RWPE1 (cell line): ENCODE measurements around the gene DTYMK.

Source experiments
- CTCF ChIA-PET: fragments of 350-600 bp; sonication (Branson Sonifier 250); formaldehyde crosslinking; extraction: SDS; loops from one replicate; lab custom pipeline; 2021; lab: Yijun Ruan, JAX
- POLR2A ChIA-PET: fragments of 400-600 bp; formaldehyde crosslinking; extraction: SDS; loops from one replicate; lab custom pipeline; 2020; ENCODE audit warnings: antibody characterized with exemption; ENCODE audit not compliant: low non-redundant PET; lab: Yijun Ruan, JAX
- DNase-seq: peaks from one replicate; pipeline ENCODE4 v3.0.0; 2012; ENCODE audit warnings: low spot score
- H3K27ac ChIP-seq: fragments of 450-650 bp; 2 replicates; pipeline ENCODE4 v1.5.1; 2017
- CTCF ChIP-seq: fragments of 450-650 bp; conservative IDR thresholded peaks from 2 replicates; pipeline ENCODE4 v1.5.1; 2017; ENCODE audit warnings: low read depth, mild to moderate bottlenecking

The DTYMK gene

GRCh38 chr2:241635756-241636155 is 50.9 kb downstream of the DTYMK start:
- POLR2A ChIA-PET, result interaction anchor here (0.7 kb wide), 1 partner anchor 66 kb away, joined by 5 read pairs; the partner anchor contains the start of gene ING5
- H3K27ac ChIP-seq, result peak overlapping the region; percentile 96
- CTCF ChIA-PET, result no interaction called here
- TF ChIP-seq CTCF, result no peak
- DNase-seq, result no peak

DNA sequence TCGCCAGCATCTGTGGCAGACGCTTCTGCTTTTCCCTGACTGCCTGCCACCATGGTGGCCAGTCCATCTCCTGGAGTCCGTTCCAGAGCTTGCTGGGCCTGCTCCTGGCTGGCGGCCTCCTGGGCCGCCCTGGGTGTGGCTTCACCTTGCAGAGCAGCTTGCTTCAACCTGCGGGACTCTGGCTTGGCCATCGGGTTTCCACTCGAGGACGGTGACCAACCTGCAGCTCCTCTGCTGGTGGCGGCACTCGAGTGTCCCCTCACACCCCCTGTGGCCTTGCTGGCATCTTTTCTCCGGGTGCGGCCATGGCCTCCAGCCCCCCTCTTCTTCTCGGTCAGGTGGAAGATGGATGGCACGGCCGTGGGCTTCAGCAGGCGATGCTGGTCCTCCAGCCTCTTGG is 53.1 kb downstream of the DTYMK start:
- CTCF ChIA-PET, result no interaction called here
- DNase-seq, result no peak
- POLR2A ChIA-PET, result no interaction called here
- no peak for TF ChIP-seq CTCF
- no peak overlapping the region for H3K27ac ChIP-seq

DNA sequence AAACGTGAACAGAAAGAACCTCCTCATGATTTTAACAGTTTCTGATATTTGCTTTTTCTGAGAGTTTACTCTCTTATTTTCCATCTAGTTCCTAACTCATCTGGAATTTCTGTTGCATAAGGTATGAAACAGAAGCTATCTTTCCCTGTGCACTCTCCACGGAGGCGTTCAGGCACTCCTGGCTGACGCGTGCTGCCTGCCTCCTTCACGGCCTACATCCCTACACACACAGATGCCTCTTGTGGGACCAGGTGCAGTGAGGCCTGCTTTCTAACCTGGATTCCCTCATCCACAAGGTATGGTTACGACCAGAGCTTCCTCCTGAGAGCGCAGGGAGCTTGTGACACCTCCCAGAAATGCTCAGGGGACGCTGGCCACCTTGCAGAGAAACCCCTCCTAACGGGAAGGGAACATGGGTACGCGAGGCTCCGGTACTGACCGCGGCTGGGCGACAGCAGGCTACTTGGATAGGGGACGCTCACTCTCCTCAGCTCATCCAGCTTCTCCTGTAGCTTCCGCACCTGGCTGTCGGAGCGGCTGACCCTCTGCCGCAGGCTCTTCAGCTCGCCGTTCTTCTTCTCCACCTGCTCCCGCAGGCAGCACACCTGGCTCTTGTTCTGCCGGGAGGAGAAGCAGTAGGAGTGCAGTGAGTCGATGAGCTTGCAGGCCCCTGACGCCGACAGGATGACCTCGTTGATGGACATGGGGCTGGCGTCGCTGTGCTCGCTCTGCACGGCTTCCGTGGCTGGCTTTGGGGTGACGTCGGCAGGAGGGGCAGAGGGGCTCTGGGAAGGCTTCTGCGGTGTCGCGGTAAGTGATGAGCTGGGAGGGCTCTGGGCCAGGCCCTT is 53.9 kb downstream of the DTYMK start:
- ChIA-PET CTCF (interaction anchor here (0.6 kb wide), 1 partner anchor 32 kb away, joined by 4 read pairs; no protein-coding TSS in a partner anchor), POLR2A (no interaction called here)
- DNase-seq, result no peak
- TF ChIP-seq CTCF, result no peak
- no peak overlapping the region for H3K27ac ChIP-seq

- ChIA-PET CTCF (no interaction called here), POLR2A (interaction anchor here (0.7 kb wide), 1 partner anchor 131 kb away, joined by 5 read pairs; no protein-coding TSS in a partner anchor)
- no peak for DNase-seq
- no peak for TF ChIP-seq CTCF
- H3K27ac ChIP-seq, result no peak overlapping the region
Measured at GRCh38 chr2:241629762-241630435, 56.7 kb downstream of the DTYMK start.

DNA sequence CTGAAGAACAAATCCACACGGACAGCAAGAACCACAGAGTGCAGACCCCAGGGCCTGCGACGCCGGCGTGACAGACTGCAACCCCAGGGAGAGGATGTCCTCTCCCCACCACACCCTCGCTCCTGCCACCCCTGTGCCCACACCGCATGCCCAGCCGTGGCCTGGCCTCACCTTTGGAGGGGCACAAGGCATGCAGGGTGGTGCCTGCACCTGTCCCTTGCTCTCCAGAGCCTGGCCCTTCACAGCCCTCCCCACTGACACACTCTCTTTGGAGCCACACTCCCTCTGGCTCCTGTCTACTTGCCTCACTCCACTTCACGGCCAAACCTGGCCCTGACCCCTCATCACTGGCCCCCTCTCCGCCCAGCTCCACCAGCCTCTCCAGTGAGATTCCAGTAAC is 58.9 kb downstream of the DTYMK start:
- peak overlapping the region; percentile 6; the same call in 1 of the 2 replicates for H3K27ac ChIP-seq
- TF ChIP-seq CTCF, result no peak
- ChIA-PET CTCF (interaction anchor here (0.7 kb wide), 1 partner anchor 98 kb away, joined by 3 read pairs; no protein-coding TSS in a partner anchor), POLR2A (no interaction called here)
- DNase-seq, result no peak
